Diencephalon (tissue), 1 donor: ENCODE measurements around the gene LRCH3. TPM values are rescaled to one million over a fixed set of nuclear protein-coding genes. Genes with fewer than 3 reads are reported as not detected.

Experiments used
- small RNA-seq: library from RNA; depleted of rRNA; stranded (forward); fragments of <200 nt; gene quantifications from one replicate; pipeline ENCODE3, GENCODE V24; 2014
- total RNA-seq: library from RNA; depleted of rRNA; stranded (reverse); fragments of >200 nt; gene quantifications from one replicate; pipeline ENCODE4 v1.2.3, GENCODE V29; 2014

LRCH3 gene
- 75.0 TPM for total RNA-seq

GRCh38 chr3:197791113-197791891 is at the start of gene LRCH3:
LRCH3 (plus strand) TSS chr3:197791254; CDS start chr3:197791279, 25 bp downstream.

GRCh38 chr3:197749601-197750395 is 41.3 kb upstream of the LRCH3 start, which contains the start of gene FYTTD1:
FYTTD1 (plus strand) TSS chr3:197749883; CDS start chr3:197749972, 89 bp downstream.

Small RNAs within 50 kb of the gene (small RNA-seq; reads per million reads assigned to genes)
- gene RNU6-858P: not detected

Other genes with a start within 250 kb of the LRCH3 start
- 18.5 TPM for gene BDH1, start 235.3 kb upstream of the LRCH3 start, total RNA-seq
- 40.4 TPM for gene RUBCN, start 54.4 kb upstream of the LRCH3 start, total RNA-seq
- 58.8 TPM for gene FYTTD1, start 41.4 kb upstream of the LRCH3 start, total RNA-seq
- 841 TPM for gene RPL35A, start 158.9 kb downstream of the LRCH3 start, total RNA-seq
- 15.0 TPM for gene LMLN, start 169.0 kb downstream of the LRCH3 start, total RNA-seq